H9 (cell line): ENCODE results near the gene CRBN. TPM values are rescaled to one million over a fixed set of nuclear protein-coding genes. Genes with fewer than 3 reads are reported as not detected.

ENCODE experiments used
- DNase-seq: peaks from one replicate; pipeline ENCODE4 v3.0.0-alpha.2; 2017
- H2AFZ ChIP-seq: one replicate; pipeline ENCODE4 v1.6.1; 2013; ENCODE audit warnings: mild to moderate bottlenecking, low read length, control low read depth, moderate library complexity
- H2AK5ac ChIP-seq: 2 replicates; pipeline ENCODE4 v1.6.1; 2013; ENCODE audit warnings: low read length, control low read depth, mixed read lengths; ENCODE audit not compliant: insufficient read length
- H2BK120ac ChIP-seq: one replicate; pipeline ENCODE4 v1.6.1; 2013; ENCODE audit warnings: low read depth, mild to moderate bottlenecking, low read length, control low read depth, inconsistent platforms; ENCODE audit not compliant: poor library complexity, severe bottlenecking
- H2BK12ac ChIP-seq: 2 replicates; pipeline ENCODE4 v1.6.1; 2013; ENCODE audit warnings: low read length, control low read depth, mixed read lengths, low read depth; ENCODE audit not compliant: insufficient read length
- H2BK15ac ChIP-seq: 2 replicates; pipeline ENCODE4 v1.6.1; 2013; ENCODE audit warnings: low read depth, low read length, control low read depth
- H2BK20ac ChIP-seq: one replicate; pipeline ENCODE4 v1.6.1; 2013; ENCODE audit warnings: low read depth, mild to moderate bottlenecking, low read length, control low read depth, inconsistent platforms; ENCODE audit not compliant: poor library complexity, severe bottlenecking
- H2BK5ac ChIP-seq: 2 replicates; pipeline ENCODE4 v1.6.1; 2013; ENCODE audit warnings: low read length, control low read depth, mixed read lengths; ENCODE audit not compliant: insufficient read length
- H3K14ac ChIP-seq: 2 replicates; pipeline ENCODE4 v1.6.1; 2013; ENCODE audit warnings: low read length, control low read depth; ENCODE audit not compliant: insufficient read depth
- H3K18ac ChIP-seq: 2 replicates; pipeline ENCODE4 v1.6.1; 2013; ENCODE audit warnings: low read depth, mild to moderate bottlenecking, mixed read lengths, low read length, control low read depth; ENCODE audit not compliant: insufficient read length
- H3K23ac ChIP-seq: 2 replicates; pipeline ENCODE4 v1.6.1; 2013; ENCODE audit warnings: low read length, control low read depth, mixed read lengths, low read depth; ENCODE audit not compliant: insufficient read length
- H3K23me2 ChIP-seq: 2 replicates; pipeline ENCODE4 v1.6.1; 2013; ENCODE audit warnings: low read depth, mild to moderate bottlenecking, mixed read lengths, low read length, control low read depth; ENCODE audit not compliant: insufficient read length, poor library complexity, severe bottlenecking
- H3K27ac ChIP-seq: 2 replicates; pipeline ENCODE4 v1.5.1; 2013; ENCODE audit warnings: low read length, control low read depth, mixed read lengths, low read depth; ENCODE audit not compliant: insufficient read length
- H3K27me3 ChIP-seq: 2 replicates; pipeline ENCODE4 v1.6.1; 2013; ENCODE audit warnings: low read length, control low read depth, inconsistent platforms; ENCODE audit not compliant: insufficient read depth
- H3K4ac ChIP-seq: 2 replicates; pipeline ENCODE4 v1.6.1; 2013; ENCODE audit warnings: low read depth, mild to moderate bottlenecking, control low read depth, inconsistent platforms, low read length, moderate library complexity
- H3K4me1 ChIP-seq: 2 replicates; pipeline ENCODE4 v1.6.1; 2013; ENCODE audit warnings: low read length, control low read depth, inconsistent platforms; ENCODE audit not compliant: insufficient read depth
- H3K4me2 ChIP-seq: 2 replicates; pipeline ENCODE4 v1.6.1; 2013; ENCODE audit warnings: low read length, control low read depth, mixed read lengths; ENCODE audit not compliant: insufficient read length, insufficient read depth
- H3K56ac ChIP-seq: 2 replicates; pipeline ENCODE4 v1.6.1; 2013; ENCODE audit warnings: low read depth, mild to moderate bottlenecking, mixed read lengths, low read length, control low read depth; ENCODE audit not compliant: insufficient read length
- H3K79me1 ChIP-seq: 2 replicates; pipeline ENCODE4 v1.6.1; 2013; ENCODE audit warnings: low read depth, mild to moderate bottlenecking, moderate library complexity, low read length, control low read depth, inconsistent platforms; ENCODE audit not compliant: insufficient read depth, poor library complexity, severe bottlenecking
- H3K79me2 ChIP-seq: 2 replicates; pipeline ENCODE4 v1.6.1; 2013; ENCODE audit warnings: low read length, control low read depth, inconsistent platforms; ENCODE audit not compliant: insufficient read depth
- H3K9ac ChIP-seq: 2 replicates; pipeline ENCODE4 v1.6.1; 2013; ENCODE audit warnings: low read length, control low read depth, mixed read lengths; ENCODE audit not compliant: insufficient read length; ENCODE audit errors: extremely low read depth
- H3K9me3 ChIP-seq: one replicate; pipeline ENCODE4 v1.6.1; 2013; ENCODE audit warnings: low read depth, low read length, inconsistent platforms; ENCODE audit not compliant: control insufficient read depth
- H3T11ph ChIP-seq: one replicate; pipeline ENCODE4 v1.6.1; 2013; ENCODE audit warnings: mild to moderate bottlenecking, low read length, control low read depth, inconsistent platforms
- H4K20me1 ChIP-seq: one replicate; pipeline ENCODE4 v1.6.1; 2013; ENCODE audit not compliant: control insufficient read depth, insufficient read length, insufficient read depth
- H4K5ac ChIP-seq: 2 replicates; pipeline ENCODE4 v1.6.1; 2013; ENCODE audit warnings: low read depth, mild to moderate bottlenecking, mixed read lengths, low read length, control low read depth; ENCODE audit not compliant: insufficient read length
- H4K8ac ChIP-seq: replicated peaks from 2 replicates; pipeline ENCODE4 v1.6.1; 2013; ENCODE audit warnings: low read length, control low read depth, mixed read lengths, low read depth; ENCODE audit not compliant: insufficient read length
- H4K91ac ChIP-seq: 2 replicates; pipeline ENCODE4 v1.6.1; 2013; ENCODE audit warnings: low read depth, mild to moderate bottlenecking, moderate library complexity, mixed read lengths, low read length, control low read depth; ENCODE audit not compliant: insufficient read length
- H3K27ac Mint-ChIP-seq, 3 experiments: 2 replicates in 2 of 3; 3 replicates in 1 of 3; pipeline ENCODE4 v1.8.0; 2020 to 2021; ENCODE audit warnings: mixed read lengths in 3 of 3, mild to moderate bottlenecking in 1 of 3, moderate library complexity in 1 of 3
- H3K27me3 Mint-ChIP-seq: 2 replicates; pipeline ENCODE4 v1.8.0; 2021; ENCODE audit warnings: low read depth, mild to moderate bottlenecking, moderate library complexity, mixed read lengths
- H3K36me3 Mint-ChIP-seq, 3 experiments: 2 replicates in 2 of 3; 3 replicates in 1 of 3; pipeline ENCODE4 v1.8.0; 2020 to 2021; ENCODE audit warnings: low read depth in 3 of 3, mixed read lengths in 3 of 3; ENCODE audit not compliant: insufficient read depth in 1 of 3
- H3K4me1 Mint-ChIP-seq, 2 experiments: 2 replicates each; pipeline ENCODE4 v1.8.0; 2020; ENCODE audit warnings: mixed read lengths in 2 of 2
- H3K4me3 Mint-ChIP-seq, 2 experiments: 2 replicates in 1 of 2; 3 replicates in 1 of 2; pipeline ENCODE4 v1.8.0; 2020 to 2021; ENCODE audit warnings: mild to moderate bottlenecking in 2 of 2, mixed read lengths in 2 of 2, moderate library complexity in 1 of 2
- H3K9me3 Mint-ChIP-seq, 2 experiments: 2 replicates in 1 of 2; 3 replicates in 1 of 2; pipeline ENCODE4 v1.8.0; 2020; ENCODE audit warnings: mild to moderate bottlenecking in 2 of 2, mixed read lengths in 2 of 2, moderate library complexity in 1 of 2
- CTCF ChIP-seq: fragments of 200-600 bp; sonication (generic); conservative IDR thresholded peaks from 3 replicates; pipeline ENCODE4 v1.8.0; 2021; ENCODE audit warnings: antibody characterized with exemption, mild to moderate bottlenecking
- WGBS: extraction: QIAGEN DNeasy Blood & Tissue Kit; methylation state at CpG from one replicate; pipeline ENCODE4 v1.1.7; 2013; ENCODE audit warnings: missing lambda C conversion rate, low lambda C conversion rate, mixed read lengths; ENCODE audit not compliant: insufficient read length; ENCODE audit errors: extremely low coverage; 5-methylcytosine and 5-hydroxymethylcytosine counted together
- total RNA-seq: library from RNA; stranded (reverse); gene quantifications from 2 replicates; pipeline ENCODE4 v1.2.1, GENCODE V29; 2021

CRBN gene
- total RNA-seq, 1 experiment from 2014 or later = 40.2 TPM

GRCh38 chr3:3117651-3118050 is 61.8 kb downstream of the CRBN start:
- Mint-ChIP-seq H3K4me3 (no peak overlapping the region), H3K27me3 (no peaks in the 10 kb centered on the region; the same call in 1 of the 2 replicates), H3K9me3 (no peaks in the 10 kb centered on the region; a peak in 1 of 5 replicates), H3K4me1 (no peaks in the 10 kb centered on the region), H3K27ac (no peak overlapping the region), H3K36me3 (no peaks in the 10 kb centered on the region)
- Histone ChIP-seq H3K23ac (no peak overlapping the region), H4K5ac (no peak overlapping the region), H2BK20ac (no peak overlapping the region), H2BK15ac (no peak overlapping the region), H2AK5ac (no peak overlapping the region), H3K23me2 (no peaks in the 10 kb centered on the region), H3K79me1 (no peaks in the 10 kb centered on the region), H4K91ac (no peak overlapping the region), H4K20me1 (no peaks in the 10 kb centered on the region), H3K4ac (no peak overlapping the region), H3K56ac (no peak overlapping the region), H2BK120ac (no peak overlapping the region), H3K79me2 (no peaks in the 10 kb centered on the region), H2BK12ac (no peak overlapping the region), H3T11ph (no peak overlapping the region), H3K4me2 (no peak overlapping the region), H3K9me3 (no peaks in the 10 kb centered on the region), H3K18ac (no peak overlapping the region), H2AFZ (no peak overlapping the region), H3K14ac (no peak overlapping the region), H3K27me3 (no peaks in the 10 kb centered on the region), H3K4me1 (no peaks in the 10 kb centered on the region), H3K27ac (no peak overlapping the region), H3K9ac (no peak overlapping the region), H4K8ac (no peak overlapping the region), H2BK5ac (no peak overlapping the region)
- TF ChIP-seq CTCF = no peak
- no CpG with 5 or more reads among the region's 2 CpGs for WGBS
- no peak for DNase-seq
